K562 (cell line): Measurements from ENCODE around the gene HSD11B2. TPM values are rescaled to one million over a fixed set of nuclear protein-coding genes. Genes with fewer than 3 reads are reported as not detected.

ENCODE experiments used
- ARID2 ChIP-seq: fragments of 450-650 bp; IDR thresholded peaks from 2 replicates; pipeline ENCODE4 v1.6.1; 2017; ENCODE audit warnings: antibody characterized with exemption, mild to moderate bottlenecking
- ATF7 ChIP-seq: fragments of 450-650 bp; IDR thresholded peaks from 2 replicates; pipeline ENCODE4 v1.7.1; 2014; ENCODE audit warnings: mild to moderate bottlenecking, moderate library complexity
- MAZ ChIP-seq, 2 experiments: fragments of 450-650 bp in 1 of 2; sonication (generic) in 1 of 2; formaldehyde crosslinking; IDR thresholded peaks in 1 of 2; conservative IDR thresholded peaks in 1 of 2; 2 replicates each; pipeline versions ENCODE4 v1.4.0 to v1.5.0; 2020; ENCODE audit warnings: mild to moderate bottlenecking in 1 of 2, missing genetic modification reagents in 1 of 2
- RAD21 ChIP-seq, 2 experiments: fragments of 250-450 bp in 1 of 2; fragments of 450-650 bp in 1 of 2; sonication (Bioruptor Pico) in 1 of 2; formaldehyde crosslinking in 1 of 2; IDR thresholded peaks in 1 of 2; conservative IDR thresholded peaks in 1 of 2; 2 replicates each; pipeline versions ENCODE4 v1.4.0 to v1.8.0; 2020 to 2022; ENCODE audit warnings: mild to moderate bottlenecking in 2 of 2, moderate library complexity in 1 of 2
- ZKSCAN3 ChIP-seq: fragments of 250-450 bp; sonication (Bioruptor Pico); IDR thresholded peaks from 2 replicates; pipeline ENCODE4 v1.4.0; 2020
- ZNF146 ChIP-seq: IDR thresholded peaks from one replicate; pipeline ENCODE4 v1.6.1; 2018; ENCODE audit warnings: missing compliant biosample characterization; ENCODE audit not compliant: unreplicated experiment
- ZNF280B ChIP-seq: fragments of 250-450 bp; sonication (Bioruptor Pico); IDR thresholded peaks from 2 replicates; pipeline ENCODE4 v1.5.1; 2021; ENCODE audit warnings: mild to moderate bottlenecking
- ZNF668 ChIP-seq: fragments of 250-450 bp; sonication (Bioruptor Pico); IDR thresholded peaks from 2 replicates; pipeline ENCODE4 v1.8.0; 2022; ENCODE audit warnings: mild to moderate bottlenecking, inconsistent platforms
- polyA plus RNA-seq, 8 experiments: library from polyadenylated mRNA; depleted of rRNA in 4 of 8; stranded (reverse) in 5 of 8; unstranded in 3 of 8; fragments of >200 nt; fragmentation: Nextera tagmentation in 2 of 8; fragmentation: Illumina TruSeq in 1 of 8; extraction: Ambion mirVana in 2 of 8; extraction: Trizol in 1 of 8; gene quantifications; 2 replicates each; pipeline versions ENCODE4 v1.2.1 to v1.2.3, GENCODE V29; 2011 to 2014; ENCODE audit warnings: inconsistent platforms in 1 of 8, missing spikeins in 1 of 8
- total RNA-seq, 7 experiments: library from RNA; depleted of rRNA in 6 of 7; stranded (reverse); fragments of >200 nt in 6 of 7; fragmentation: Illumina TruSeq in 2 of 7; extraction: Trizol in 2 of 7; gene quantifications; 2 replicates each; pipeline versions ENCODE4 v1.2.1 to v1.2.3, GENCODE V29; 2011 to 2021; ENCODE audit warnings: low replicate concordance in 1 of 7
- TF ChIP-seq, protein P1 (sequence below), 2 experiments: fragments of 450-650 bp; formaldehyde crosslinking in 1 of 2; IDR thresholded peaks; 2 replicates each; pipeline versions ENCODE4 v1.4.0 to v1.6.1; 2014 to 2020; ENCODE audit warnings: mild to moderate bottlenecking in 2 of 2, borderline replicate concordance in 1 of 2, low read depth in 1 of 2
- TF ChIP-seq, protein P2 (sequence below), 3 experiments: IDR thresholded peaks in 2 of 3; conservative IDR thresholded peaks in 1 of 3; 2 replicates each; pipeline ENCODE4 v1.5.1; 2011 to 2012; ENCODE audit warnings: low read length in 3 of 3, mild to moderate bottlenecking in 3 of 3, control low read depth in 2 of 3, improper control_type of control experiment in 1 of 3, inconsistent platforms in 1 of 3, low read depth in 1 of 3, mixed read lengths in 1 of 3, moderate library complexity in 1 of 3; ENCODE audit not compliant: insufficient read depth in 2 of 3
- TF ChIP-seq, protein P3 (sequence below): fragments of 250-450 bp; sonication (Bioruptor Pico); IDR thresholded peaks from 2 replicates; pipeline ENCODE4 v1.8.0; 2022; ENCODE audit warnings: inconsistent platforms
- TF ChIP-seq, protein P4 (sequence below): sonication (generic); IDR thresholded peaks from 2 replicates; pipeline ENCODE4 v1.6.1; 2016

HSD11B2 gene
- total and polyA plus RNA-seq, 9 of the 15 experiments (the other 6 are each of a cell fraction or from before 2014, with no cell fraction given): 0.08 to 2.0 (median 0.79) TPM

GRCh38 chr16:67428146-67428731, 2.7 kb upstream of the HSD11B2 start (continued):
- TF ChIP-seq, protein P1, sequence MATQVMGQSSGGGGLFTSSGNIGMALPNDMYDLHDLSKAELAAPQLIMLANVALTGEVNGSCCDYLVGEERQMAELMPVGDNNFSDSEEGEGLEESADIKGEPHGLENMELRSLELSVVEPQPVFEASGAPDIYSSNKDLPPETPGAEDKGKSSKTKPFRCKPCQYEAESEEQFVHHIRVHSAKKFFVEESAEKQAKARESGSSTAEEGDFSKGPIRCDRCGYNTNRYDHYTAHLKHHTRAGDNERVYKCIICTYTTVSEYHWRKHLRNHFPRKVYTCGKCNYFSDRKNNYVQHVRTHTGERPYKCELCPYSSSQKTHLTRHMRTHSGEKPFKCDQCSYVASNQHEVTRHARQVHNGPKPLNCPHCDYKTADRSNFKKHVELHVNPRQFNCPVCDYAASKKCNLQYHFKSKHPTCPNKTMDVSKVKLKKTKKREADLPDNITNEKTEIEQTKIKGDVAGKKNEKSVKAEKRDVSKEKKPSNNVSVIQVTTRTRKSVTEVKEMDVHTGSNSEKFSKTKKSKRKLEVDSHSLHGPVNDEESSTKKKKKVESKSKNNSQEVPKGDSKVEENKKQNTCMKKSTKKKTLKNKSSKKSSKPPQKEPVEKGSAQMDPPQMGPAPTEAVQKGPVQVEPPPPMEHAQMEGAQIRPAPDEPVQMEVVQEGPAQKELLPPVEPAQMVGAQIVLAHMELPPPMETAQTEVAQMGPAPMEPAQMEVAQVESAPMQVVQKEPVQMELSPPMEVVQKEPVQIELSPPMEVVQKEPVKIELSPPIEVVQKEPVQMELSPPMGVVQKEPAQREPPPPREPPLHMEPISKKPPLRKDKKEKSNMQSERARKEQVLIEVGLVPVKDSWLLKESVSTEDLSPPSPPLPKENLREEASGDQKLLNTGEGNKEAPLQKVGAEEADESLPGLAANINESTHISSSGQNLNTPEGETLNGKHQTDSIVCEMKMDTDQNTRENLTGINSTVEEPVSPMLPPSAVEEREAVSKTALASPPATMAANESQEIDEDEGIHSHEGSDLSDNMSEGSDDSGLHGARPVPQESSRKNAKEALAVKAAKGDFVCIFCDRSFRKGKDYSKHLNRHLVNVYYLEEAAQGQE (IDR thresholded peaks at IDR 0.05; ENCODE audit: borderline replicate concordance): peak; percentile 83
- TF ChIP-seq, protein P1 (CRISPR knock-in tag; IDR thresholded peaks at IDR 0.05; ENCODE audit: low read depth): no peak
- TF ChIP-seq ZNF668 (CRISPR knock-in tag) (no peak), RAD21 (CRISPR knock-in tag; conservative IDR thresholded peaks at IDR 0.05 in 1 of 2, IDR thresholded peaks at IDR 0.05 in 1 of 2) (peak; percentile 51 to 86; a peak in 3 of 4 replicates), ZNF280B (CRISPR knock-in tag) (no peak), MAZ (CRISPR knock-in tag; conservative IDR thresholded peaks at IDR 0.05 in 1 of 2, IDR thresholded peaks at IDR 0.05 in 1 of 2) (0 out of 4 replicates have a peak, but pooled peaks of 1 of the 2 experiments have one; percentile 32), ATF7 (0 out of 2 replicates have a peak, but pooled peaks have one; percentile 26), ARID2 (peak; percentile 76), ZKSCAN3 (CRISPR knock-in tag) (no peak), ZNF146 (CRISPR knock-in tag) (no peak)
- TF ChIP-seq, protein P2, sequence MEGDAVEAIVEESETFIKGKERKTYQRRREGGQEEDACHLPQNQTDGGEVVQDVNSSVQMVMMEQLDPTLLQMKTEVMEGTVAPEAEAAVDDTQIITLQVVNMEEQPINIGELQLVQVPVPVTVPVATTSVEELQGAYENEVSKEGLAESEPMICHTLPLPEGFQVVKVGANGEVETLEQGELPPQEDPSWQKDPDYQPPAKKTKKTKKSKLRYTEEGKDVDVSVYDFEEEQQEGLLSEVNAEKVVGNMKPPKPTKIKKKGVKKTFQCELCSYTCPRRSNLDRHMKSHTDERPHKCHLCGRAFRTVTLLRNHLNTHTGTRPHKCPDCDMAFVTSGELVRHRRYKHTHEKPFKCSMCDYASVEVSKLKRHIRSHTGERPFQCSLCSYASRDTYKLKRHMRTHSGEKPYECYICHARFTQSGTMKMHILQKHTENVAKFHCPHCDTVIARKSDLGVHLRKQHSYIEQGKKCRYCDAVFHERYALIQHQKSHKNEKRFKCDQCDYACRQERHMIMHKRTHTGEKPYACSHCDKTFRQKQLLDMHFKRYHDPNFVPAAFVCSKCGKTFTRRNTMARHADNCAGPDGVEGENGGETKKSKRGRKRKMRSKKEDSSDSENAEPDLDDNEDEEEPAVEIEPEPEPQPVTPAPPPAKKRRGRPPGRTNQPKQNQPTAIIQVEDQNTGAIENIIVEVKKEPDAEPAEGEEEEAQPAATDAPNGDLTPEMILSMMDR (IDR thresholded peaks at IDR 0.05 in 2 of 3, conservative IDR thresholded peaks at IDR 0.05 in 1 of 3; ENCODE audit: insufficient read depth in 2 of 3, low read depth in 1 of 3, low read length in 3 of 3): peak; percentile 94
- TF ChIP-seq, protein P3, sequence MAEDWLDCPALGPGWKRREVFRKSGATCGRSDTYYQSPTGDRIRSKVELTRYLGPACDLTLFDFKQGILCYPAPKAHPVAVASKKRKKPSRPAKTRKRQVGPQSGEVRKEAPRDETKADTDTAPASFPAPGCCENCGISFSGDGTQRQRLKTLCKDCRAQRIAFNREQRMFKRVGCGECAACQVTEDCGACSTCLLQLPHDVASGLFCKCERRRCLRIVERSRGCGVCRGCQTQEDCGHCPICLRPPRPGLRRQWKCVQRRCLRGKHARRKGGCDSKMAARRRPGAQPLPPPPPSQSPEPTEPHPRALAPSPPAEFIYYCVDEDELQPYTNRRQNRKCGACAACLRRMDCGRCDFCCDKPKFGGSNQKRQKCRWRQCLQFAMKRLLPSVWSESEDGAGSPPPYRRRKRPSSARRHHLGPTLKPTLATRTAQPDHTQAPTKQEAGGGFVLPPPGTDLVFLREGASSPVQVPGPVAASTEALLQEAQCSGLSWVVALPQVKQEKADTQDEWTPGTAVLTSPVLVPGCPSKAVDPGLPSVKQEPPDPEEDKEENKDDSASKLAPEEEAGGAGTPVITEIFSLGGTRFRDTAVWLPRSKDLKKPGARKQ (CRISPR knock-in tag): no peak
- TF ChIP-seq, protein P4, sequence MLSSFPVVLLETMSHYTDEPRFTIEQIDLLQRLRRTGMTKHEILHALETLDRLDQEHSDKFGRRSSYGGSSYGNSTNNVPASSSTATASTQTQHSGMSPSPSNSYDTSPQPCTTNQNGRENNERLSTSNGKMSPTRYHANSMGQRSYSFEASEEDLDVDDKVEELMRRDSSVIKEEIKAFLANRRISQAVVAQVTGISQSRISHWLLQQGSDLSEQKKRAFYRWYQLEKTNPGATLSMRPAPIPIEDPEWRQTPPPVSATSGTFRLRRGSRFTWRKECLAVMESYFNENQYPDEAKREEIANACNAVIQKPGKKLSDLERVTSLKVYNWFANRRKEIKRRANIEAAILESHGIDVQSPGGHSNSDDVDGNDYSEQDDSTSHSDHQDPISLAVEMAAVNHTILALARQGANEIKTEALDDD: peak; percentile 58; the same call in 1 of the 2 replicates
